ENCODE measurements around the gene AADACL3. TPM values are rescaled to one million over a fixed set of nuclear protein-coding genes. Genes with fewer than 3 reads are reported as not detected.
"Not testable (repeated sequence)": the region's sequence is repeated elsewhere in the genome, so short reads cannot be mapped to it uniquely, and the experiment has no call there.

The AADACL3 gene
- total and polyA plus RNA-seq, 9 of the 15 experiments (the other 6 are each of a cell fraction or from before 2014, with no cell fraction given) = not detected

GRCh38 chr1:12730156-12730555, 14.2 kb downstream of the AADACL3 start:
- ChIA-PET CTCF (ENCODE audit: low intra/inter-chr PET ratio) (no interaction called here), POLR2A (interaction anchor here (0.7 kb wide), 2 partner anchors 12 to 798 kb away, joined by 3 read pairs; no protein-coding TSS in a partner anchor)
- H3K4me3 ChIP-seq = no peak overlapping the region
- H4K20me1 ChIP-seq (replicated peaks; ENCODE audit: control insufficient read depth, insufficient read depth, low read length) = no peaks in the 10 kb centered on the region
- intact Hi-C loops (cut with micrococcal nuclease) = no loop called here
- TF ChIP-seq PRPF4 (IDR thresholded peaks at IDR 0.05; ENCODE audit: insufficient read depth, low read depth, low read length, poor library complexity, severe bottlenecking) (no peak), ZNF316 (IDR thresholded peaks at IDR 0.05) (no peak)
- H3K4me1 ChIP-seq (replicated peaks in 1 of 2; ENCODE audit: control insufficient read depth in 2 of 2, insufficient read depth in 2 of 2, low read length in 2 of 2) = no peaks in the 10 kb centered on the region
- in situ Hi-C loops (cut with MboI) = no loop called here
- H3K79me2 ChIP-seq (ENCODE audit: control insufficient read depth, insufficient read depth, low read length) = no peaks in the 10 kb centered on the region
- ATAC-seq (no peak), DNase-seq (ENCODE audit: extremely low read depth in 1 of 4, low spot score in 3 of 4) (no peak), FAIRE-seq (no peak)
- H3K27me3 ChIP-seq (ENCODE audit: control insufficient read depth in 2 of 2, insufficient read depth in 2 of 2, low read length in 2 of 2) = peaks cover 5 to 19% of the 10 kb centered on the region in 2 experiments; a peak in 3 of 5 replicates
- BruUV-seq (replicated peaks) = no TSS peak
- 0% methylated on average over 1 of the region's 1 CpG for WGBS (ENCODE audit: insufficient coverage, low coverage, missing lambda C conversion rate)
- no peak overlapping the region for H3K4me2 ChIP-seq (ENCODE audit: insufficient read depth, low read length)
- H3K9me3 ChIP-seq (replicated peaks; ENCODE audit: control insufficient read depth, insufficient read depth, low read depth, low read length) = no peaks in the 10 kb centered on the region
- H3K9me1 ChIP-seq (ENCODE audit: control insufficient read depth, insufficient read depth, low read length) = no peaks in the 10 kb centered on the region
- H3K27ac ChIP-seq (ENCODE audit: extremely low read depth, low read depth, low read length) = no peak overlapping the region
- H2AFZ ChIP-seq (ENCODE audit: low read depth, low read length) = no peak overlapping the region
- H3K36me3 ChIP-seq (ENCODE audit: control insufficient read depth, insufficient read depth, low read length) = no peaks in the 10 kb centered on the region
- no peak overlapping the region for H3K9ac ChIP-seq (ENCODE audit: insufficient read depth in 1 of 2, low read depth in 2 of 2, low read length in 2 of 2)

GRCh38 chr1:12731084-12731483, 15.2 kb downstream of the AADACL3 start:
- POLR2A ChIA-PET; H3K4me3 ChIP-seq; H2AFZ ChIP-seq (ENCODE audit: low read depth, low read length); in situ Hi-C loops (cut with MboI); DNase-seq (ENCODE audit: extremely low read depth in 1 of 4, low spot score in 3 of 4); H3K36me3 ChIP-seq (ENCODE audit: control insufficient read depth, insufficient read depth, low read length); H3K9me1 ChIP-seq (ENCODE audit: control insufficient read depth, insufficient read depth, low read length); H3K9ac ChIP-seq (ENCODE audit: insufficient read depth in 1 of 2, low read depth in 2 of 2, low read length in 2 of 2); ATAC-seq; CTCF ChIA-PET (ENCODE audit: low intra/inter-chr PET ratio); H3K4me2 ChIP-seq (ENCODE audit: insufficient read depth, low read length); intact Hi-C loops (cut with micrococcal nuclease); H3K9me3 ChIP-seq (replicated peaks; ENCODE audit: control insufficient read depth, insufficient read depth, low read depth, low read length); H3K27me3 ChIP-seq (ENCODE audit: control insufficient read depth in 2 of 2, insufficient read depth in 2 of 2, low read length in 2 of 2); BruUV-seq (replicated peaks); H4K20me1 ChIP-seq (replicated peaks; ENCODE audit: control insufficient read depth, insufficient read depth, low read length); H3K79me2 ChIP-seq (ENCODE audit: control insufficient read depth, insufficient read depth, low read length); H3K27ac ChIP-seq (ENCODE audit: extremely low read depth, low read depth, low read length); FAIRE-seq; H3K4me1 ChIP-seq (replicated peaks in 1 of 2; ENCODE audit: control insufficient read depth in 2 of 2, insufficient read depth in 2 of 2, low read length in 2 of 2): not testable (repeated sequence)
- 0% methylated on average over 1 of the region's 2 CpGs for WGBS (ENCODE audit: insufficient coverage, low coverage, missing lambda C conversion rate)
- TF ChIP-seq RBM25 (IDR thresholded peaks at IDR 0.05; ENCODE audit: low read depth, low read length, severe bottlenecking) (peak; percentile 25), ZNF184 (CRISPR knock-in tag; IDR thresholded peaks at IDR 0.05) (peak; percentile 92), TRIM28 (IDR thresholded peaks at IDR 0.05) (peak; percentile 25; the same call in 1 of the 2 replicates), AFF1 (IDR thresholded peaks at IDR 0.05; ENCODE audit: low read depth in 1 of 2, partially characterized antibody in 2 of 2) (peak in 1 of 2 experiments; percentile 27)
